ENCODE results near the gene ITGA11. TPM values are rescaled to one million over a fixed set of nuclear protein-coding genes. Genes with fewer than 3 reads are reported as not detected.

ITGA11 gene
- total RNA-seq, 2 experiments from 2014 or later = 1.7 to 3.6 TPM

DNA sequence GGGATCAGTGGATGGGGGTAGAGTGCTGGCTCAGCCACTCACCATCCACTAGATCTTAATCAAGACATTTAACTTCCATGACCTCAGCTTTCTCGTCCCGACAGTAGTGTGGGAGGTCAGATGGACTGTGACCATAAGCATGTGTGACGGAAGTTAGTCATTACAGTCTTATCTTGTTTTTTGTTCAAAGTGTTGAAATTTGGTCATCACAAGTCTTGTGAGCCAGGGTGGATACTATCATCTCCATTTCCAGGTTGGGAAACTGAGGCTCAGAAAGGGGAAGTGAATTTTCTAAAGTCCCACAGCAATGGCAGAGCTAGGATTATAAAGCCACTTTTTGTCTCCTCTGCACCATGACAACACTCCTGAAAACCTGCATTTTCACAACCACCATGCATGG lies 32.0 kb upstream of the ITGA11 start:
- Mint-ChIP-seq H3K36me3 (ENCODE audit: low read depth) (no peaks in the 10 kb centered on the region), H3K4me3 (no peak overlapping the region), H3K27me3 (peaks cover 5% of the 10 kb centered on the region), H3K9me3 (no peaks in the 10 kb centered on the region), H3K27ac (no peak overlapping the region), H3K4me1 (ENCODE audit: low read depth) (no peaks in the 10 kb centered on the region)
- DNase-seq = no peak
- CTCF ChIA-PET = interaction anchor here (2.3 kb wide), 1 partner anchor 158 kb away, joined by 7 read pairs; no protein-coding TSS in a partner anchor
- POLR2A ChIA-PET = no interaction called here
- TF ChIP-seq, protein P1, sequence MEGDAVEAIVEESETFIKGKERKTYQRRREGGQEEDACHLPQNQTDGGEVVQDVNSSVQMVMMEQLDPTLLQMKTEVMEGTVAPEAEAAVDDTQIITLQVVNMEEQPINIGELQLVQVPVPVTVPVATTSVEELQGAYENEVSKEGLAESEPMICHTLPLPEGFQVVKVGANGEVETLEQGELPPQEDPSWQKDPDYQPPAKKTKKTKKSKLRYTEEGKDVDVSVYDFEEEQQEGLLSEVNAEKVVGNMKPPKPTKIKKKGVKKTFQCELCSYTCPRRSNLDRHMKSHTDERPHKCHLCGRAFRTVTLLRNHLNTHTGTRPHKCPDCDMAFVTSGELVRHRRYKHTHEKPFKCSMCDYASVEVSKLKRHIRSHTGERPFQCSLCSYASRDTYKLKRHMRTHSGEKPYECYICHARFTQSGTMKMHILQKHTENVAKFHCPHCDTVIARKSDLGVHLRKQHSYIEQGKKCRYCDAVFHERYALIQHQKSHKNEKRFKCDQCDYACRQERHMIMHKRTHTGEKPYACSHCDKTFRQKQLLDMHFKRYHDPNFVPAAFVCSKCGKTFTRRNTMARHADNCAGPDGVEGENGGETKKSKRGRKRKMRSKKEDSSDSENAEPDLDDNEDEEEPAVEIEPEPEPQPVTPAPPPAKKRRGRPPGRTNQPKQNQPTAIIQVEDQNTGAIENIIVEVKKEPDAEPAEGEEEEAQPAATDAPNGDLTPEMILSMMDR (IDR thresholded peaks at IDR 0.05) = no peak
- no peak for ATAC-seq
- intact Hi-C loops (cut with micrococcal nuclease) = no loop called here

DNA sequence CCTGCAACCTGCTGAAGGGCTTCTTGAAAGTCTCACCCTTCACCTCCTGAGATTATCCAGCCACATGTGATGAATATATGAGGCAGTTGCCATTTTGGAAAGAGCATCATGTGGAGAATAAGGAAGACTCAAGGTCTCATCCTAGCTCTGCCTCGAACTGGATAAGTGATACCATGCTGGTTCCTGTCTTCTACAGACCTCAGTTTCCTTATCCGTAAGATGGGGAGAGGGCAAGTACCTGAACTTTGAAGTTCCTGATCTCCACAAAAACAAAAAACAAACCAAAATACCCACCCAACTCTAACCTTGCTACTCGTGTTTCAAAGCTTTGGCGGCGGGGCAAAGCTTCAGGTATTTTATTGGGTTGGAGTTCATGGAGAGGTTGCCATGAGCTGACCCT lies 31.5 kb upstream of the ITGA11 start:
- Mint-ChIP-seq H3K36me3 (ENCODE audit: low read depth) (no peaks in the 10 kb centered on the region), H3K27me3 (peaks cover 5% of the 10 kb centered on the region), H3K27ac (no peak overlapping the region), H3K9me3 (no peaks in the 10 kb centered on the region), H3K4me3 (no peak overlapping the region), H3K4me1 (ENCODE audit: low read depth) (no peaks in the 10 kb centered on the region)
- ATAC-seq = no peak
- no peak for DNase-seq
- TF ChIP-seq, protein P1 (IDR thresholded peaks at IDR 0.05) = no peak
- ChIA-PET CTCF (interaction anchor here (2.3 kb wide), 1 partner anchor 157 kb away, joined by 7 read pairs; no protein-coding TSS in a partner anchor), POLR2A (no interaction called here)
- intact Hi-C loops (cut with micrococcal nuclease) = no loop called here

DNA sequence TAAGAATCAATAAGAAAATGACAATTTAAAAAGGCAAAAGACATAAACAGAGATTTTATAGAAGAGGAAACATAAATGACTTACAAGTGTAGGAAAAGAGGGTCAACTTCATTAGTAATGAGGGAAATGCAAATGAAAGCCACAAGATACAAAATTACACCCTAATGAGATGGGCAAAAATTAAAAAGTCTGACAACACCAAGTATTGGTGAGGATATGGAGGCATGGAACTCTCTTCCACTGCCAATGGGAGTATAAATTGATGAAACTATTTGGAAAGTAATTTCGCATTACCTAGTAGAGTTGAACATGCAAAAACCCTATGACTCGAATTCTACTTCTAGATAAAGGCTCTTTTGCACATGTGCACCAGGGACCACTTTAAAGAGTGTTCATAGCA lies 28.2 kb upstream of the ITGA11 start:
- DNase-seq (no peak), ATAC-seq (no peak)
- TF ChIP-seq, protein P1 (IDR thresholded peaks at IDR 0.05) = no peak
- Mint-ChIP-seq H3K27me3 (peaks cover 15% of the 10 kb centered on the region), H3K27ac (no peak overlapping the region), H3K4me3 (no peak overlapping the region), H3K9me3 (no peaks in the 10 kb centered on the region), H3K4me1 (ENCODE audit: low read depth) (no peaks in the 10 kb centered on the region), H3K36me3 (ENCODE audit: low read depth) (no peaks in the 10 kb centered on the region)
- intact Hi-C loops (cut with micrococcal nuclease) = no loop called here
- ChIA-PET POLR2A (no interaction called here), CTCF (no interaction called here)

DNA sequence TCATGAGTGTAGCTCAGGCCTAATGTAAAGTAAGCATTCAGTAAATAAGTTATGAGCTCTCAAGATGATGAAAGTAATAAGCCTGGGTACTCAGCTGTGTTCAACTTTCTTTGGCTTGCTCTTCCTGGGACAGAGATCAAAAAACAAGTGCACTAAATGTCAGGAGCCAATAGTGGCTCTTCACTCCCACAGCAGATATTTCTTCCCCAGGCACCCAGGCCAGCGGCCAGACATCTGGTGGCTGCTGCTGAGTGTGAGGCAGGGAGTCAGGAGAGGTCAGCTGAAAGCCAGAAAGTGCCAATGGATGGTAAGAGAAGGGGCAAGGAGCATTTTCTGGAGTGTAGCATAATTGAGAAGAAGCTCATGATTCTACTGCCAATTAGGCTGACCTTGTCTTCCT lies 18.2 kb upstream of the ITGA11 start:
- DNase-seq (no peak), ATAC-seq (no peak)
- intact Hi-C loops (cut with micrococcal nuclease) = no loop called here
- POLR2A ChIA-PET = no interaction called here
- TF ChIP-seq, protein P1 (IDR thresholded peaks at IDR 0.05) = no peak
- Mint-ChIP-seq H3K4me1 (ENCODE audit: low read depth) (no peaks in the 10 kb centered on the region), H3K27me3 (peaks cover 45% of the 10 kb centered on the region), H3K27ac (no peak overlapping the region), H3K4me3 (no peak overlapping the region), H3K9me3 (no peaks in the 10 kb centered on the region), H3K36me3 (ENCODE audit: low read depth) (no peaks in the 10 kb centered on the region)
- CTCF ChIA-PET = interaction anchor here (0.7 kb wide), 1 partner anchor 109 kb away, joined by 3 read pairs; no protein-coding TSS in a partner anchor

DNA sequence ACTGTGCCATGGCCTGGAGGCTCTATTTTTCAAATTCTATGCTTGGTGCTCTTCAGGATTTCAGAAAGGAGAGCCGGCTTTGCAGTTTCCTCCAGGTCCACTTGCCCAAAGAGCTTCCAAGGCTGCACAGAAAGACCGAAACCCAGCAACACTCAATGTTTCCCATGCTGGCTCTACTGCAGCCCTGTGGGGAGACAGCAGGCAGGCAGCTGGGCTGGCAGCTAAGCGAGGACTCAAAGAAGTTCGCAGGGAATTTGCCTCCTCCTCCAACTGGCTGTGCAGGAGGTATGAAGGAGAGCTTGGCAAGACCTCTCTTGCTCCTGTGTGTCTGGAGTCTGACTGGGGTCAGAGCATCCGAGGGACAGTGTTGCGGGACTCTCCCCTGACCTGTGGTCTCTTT lies 17.4 kb upstream of the ITGA11 start:
- ATAC-seq = no peak
- no peak overlapping the region for H3K27ac Mint-ChIP-seq
- intact Hi-C loops (cut with micrococcal nuclease) = no loop called here
- H3K27me3 Mint-ChIP-seq = peaks cover 44% of the 10 kb centered on the region
- DNase-seq = no peak
- TF ChIP-seq, protein P1 (IDR thresholded peaks at IDR 0.05) = no peak
- H3K9me3 Mint-ChIP-seq = no peaks in the 10 kb centered on the region
- ChIA-PET POLR2A (no interaction called here), CTCF (no interaction called here)
- H3K36me3 Mint-ChIP-seq (ENCODE audit: low read depth) = no peaks in the 10 kb centered on the region
- no peak overlapping the region for H3K4me3 Mint-ChIP-seq
- H3K4me1 Mint-ChIP-seq (ENCODE audit: low read depth) = no peaks in the 10 kb centered on the region

Measured in activated CD8-positive, alpha-beta T cell treated with anti-CD3 and anti-CD28 coated beads for 36 hours (primary cell).